Liver (tissue), 9 donors: ENCODE results near the gene RGS1. TPM values are rescaled to one million over a fixed set of nuclear protein-coding genes. Genes with fewer than 3 reads are reported as not detected.

Experiments used
- DNase-seq: peaks from one replicate; pipeline ENCODE4 v3.0.0-alpha.2; 2017; ENCODE audit warnings: low spot score
- H3K27ac ChIP-seq, 2 donors: one replicate each; pipeline ENCODE4 v1.7.0; 2013; ENCODE audit warnings: inconsistent platforms in 2 of 2, low read length in 2 of 2, control low read depth in 1 of 2, low read depth in 1 of 2, mild to moderate bottlenecking in 1 of 2
- H3K27me3 ChIP-seq, 4 donors: one replicate each; pipeline versions ENCODE4 v1.6.1 to v1.7.0; 2013; ENCODE audit warnings: low read length in 3 of 4, inconsistent platforms in 1 of 4, mild to moderate bottlenecking in 1 of 4, moderate library complexity in 1 of 4; ENCODE audit not compliant: control insufficient read depth in 4 of 4, insufficient read depth in 4 of 4
- H3K36me3 ChIP-seq, 4 donors: one replicate each; pipeline versions ENCODE4 v1.6.1 to v1.7.0; 2013; ENCODE audit warnings: low read length in 3 of 4, mild to moderate bottlenecking in 3 of 4, low read depth in 1 of 4, moderate library complexity in 1 of 4; ENCODE audit not compliant: control insufficient read depth in 4 of 4, insufficient read depth in 3 of 4
- H3K4me1 ChIP-seq, 4 donors: one replicate each; pipeline versions ENCODE4 v1.6.1 to v1.7.0; 2013; ENCODE audit warnings: low read length in 3 of 4, mild to moderate bottlenecking in 3 of 4, moderate library complexity in 1 of 4; ENCODE audit not compliant: control insufficient read depth in 4 of 4, insufficient read depth in 4 of 4
- H3K4me3 ChIP-seq, 3 donors: one replicate each; pipeline versions ENCODE4 v1.6.1 to v1.7.0; 2013; ENCODE audit warnings: low read length in 3 of 3, control low read depth in 1 of 3, low read depth in 1 of 3, mild to moderate bottlenecking in 1 of 3
- H3K9ac ChIP-seq, 2 donors: one replicate each; pipeline ENCODE4 v1.7.0; 2013; ENCODE audit warnings: low read length in 2 of 2, mild to moderate bottlenecking in 2 of 2, moderate library complexity in 2 of 2, control low read depth in 1 of 2, low read depth in 1 of 2
- H3K9me3 ChIP-seq, 4 donors: one replicate each; pipeline versions ENCODE4 v1.6.1 to v1.7.0; 2013; ENCODE audit warnings: low read length in 3 of 4; ENCODE audit not compliant: control insufficient read depth in 4 of 4
- EGR1 ChIP-seq, 2 donors: IDR thresholded peaks; 2 replicates each; pipeline ENCODE4 v1.6.1; 2016 to 2018; ENCODE audit warnings: antibody characterized with exemption in 2 of 2, low read depth in 2 of 2
- FOXA1 ChIP-seq: IDR thresholded peaks from 2 replicates; pipeline ENCODE4 v1.6.1; 2016; ENCODE audit warnings: antibody characterized with exemption
- FOXA2 ChIP-seq: IDR thresholded peaks from 2 replicates; pipeline ENCODE4 v1.6.1; 2016; ENCODE audit warnings: antibody characterized with exemption
- GABPA ChIP-seq, 2 donors: IDR thresholded peaks in 1 of 2; conservative IDR thresholded peaks in 1 of 2; 2 replicates each; pipeline ENCODE4 v1.6.1; 2016; ENCODE audit warnings: antibody characterized with exemption in 2 of 2, mild to moderate bottlenecking in 1 of 2, moderate library complexity in 1 of 2
- HNF4A ChIP-seq, 2 donors: conservative IDR thresholded peaks; 2 replicates each; pipeline ENCODE4 v1.6.1; 2016; ENCODE audit warnings: antibody characterized with exemption in 2 of 2, mild to moderate bottlenecking in 2 of 2
- HNF4G ChIP-seq: IDR thresholded peaks from 2 replicates; pipeline ENCODE4 v1.6.1; 2016; ENCODE audit warnings: antibody characterized with exemption
- JUND ChIP-seq, 2 donors: IDR thresholded peaks; 2 replicates each; pipeline ENCODE4 v1.6.1; 2016; ENCODE audit warnings: antibody characterized with exemption in 2 of 2
- NR2F2 ChIP-seq: IDR thresholded peaks from 2 replicates; pipeline ENCODE4 v1.6.1; 2016; ENCODE audit warnings: antibody characterized with exemption
- RAD21 ChIP-seq, 2 donors: IDR thresholded peaks; 2 replicates each; pipeline ENCODE4 v1.6.1; 2016; ENCODE audit warnings: antibody characterized with exemption in 2 of 2, mild to moderate bottlenecking in 2 of 2
- RXRA ChIP-seq, 2 donors: IDR thresholded peaks; 2 replicates each; pipeline ENCODE4 v1.6.1; 2017 to 2018; ENCODE audit warnings: antibody characterized with exemption in 2 of 2, mild to moderate bottlenecking in 1 of 2
- SP1 ChIP-seq: IDR thresholded peaks from 2 replicates; pipeline ENCODE4 v1.6.1; 2018; ENCODE audit warnings: antibody characterized with exemption, mild to moderate bottlenecking
- TAF1 ChIP-seq: conservative IDR thresholded peaks from 2 replicates; pipeline ENCODE4 v1.6.1; 2016; ENCODE audit warnings: antibody characterized with exemption, mild to moderate bottlenecking
- YY1 ChIP-seq: IDR thresholded peaks from 2 replicates; pipeline ENCODE4 v1.6.1; 2016; ENCODE audit warnings: antibody characterized with exemption, mild to moderate bottlenecking
- WGBS: extraction: QIAGEN DNeasy Blood & Tissue Kit; methylation state at CpG from one replicate; pipeline ENCODE4 v1.1.7; 2013; 5-methylcytosine and 5-hydroxymethylcytosine counted together
- polyA plus RNA-seq, 2 donors: library from polyadenylated mRNA; stranded (reverse) in 1 of 2; unstranded in 1 of 2; fragments of 200-250 nt in 1 of 2; fragments of >200 nt in 1 of 2; fragmentation: Nextera tagmentation in 1 of 2; extraction: Ambion mirVana in 1 of 2; gene quantifications; one replicate each; pipeline versions ENCODE4 v1.2.1 to v1.2.3, GENCODE V29; 2013 to 2015
- total RNA-seq, 2 donors: library from RNA; depleted of rRNA; stranded (reverse); fragments of >200 nt; gene quantifications; one replicate each; pipeline ENCODE4 v1.2.3, GENCODE V29; 2014
- TF ChIP-seq, protein P1 (sequence below): fragments of 150-350 bp; IDR thresholded peaks from 2 replicates; pipeline ENCODE4 v1.5.1; 2017; ENCODE audit warnings: improper control_type of control experiment, low read depth, low read length; ENCODE audit not compliant: missing input control
- TF ChIP-seq, protein P2 (sequence below): IDR thresholded peaks from 2 replicates; pipeline ENCODE4 v1.6.1; 2016; ENCODE audit warnings: antibody characterized with exemption
- TF ChIP-seq, protein P3 (sequence below): IDR thresholded peaks from 2 replicates; pipeline ENCODE4 v1.6.1; 2016; ENCODE audit warnings: antibody characterized with exemption
- TF ChIP-seq, protein P4 (sequence below): IDR thresholded peaks from 2 replicates; pipeline ENCODE4 v1.6.1; 2016; ENCODE audit warnings: antibody characterized with exemption, mild to moderate bottlenecking
- TF ChIP-seq, protein P5 (sequence below): IDR thresholded peaks from 2 replicates; pipeline ENCODE4 v1.6.1; 2016; ENCODE audit warnings: antibody characterized with exemption
- donor health status: healthy.
- donor health status: healthy.
- donor health status: healthy.
- donor health status: healthy.
- donor health status: healthy.

The RGS1 gene
- total and polyA plus RNA-seq, 4 donors, result 1.8 to 7.7 (median 6.0) TPM

DNA sequence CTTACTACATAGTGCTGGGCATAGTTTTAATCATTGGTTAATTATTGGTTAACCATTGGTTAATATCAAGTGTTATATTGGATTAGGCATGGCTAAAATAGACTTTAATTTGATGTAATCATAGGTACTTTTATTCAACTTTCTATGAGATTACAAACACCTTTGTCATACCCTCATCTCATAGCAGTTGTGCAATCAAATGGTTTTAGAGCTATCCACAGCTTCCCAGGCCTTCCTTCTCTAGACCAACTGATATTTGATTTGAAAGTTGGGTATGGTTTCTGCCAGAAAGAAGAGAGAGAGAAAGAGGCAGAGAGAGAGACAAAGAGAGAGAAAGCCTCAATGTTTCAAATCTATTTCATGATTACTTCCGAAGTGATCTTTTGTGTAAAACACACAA is 9.6 kb upstream of the RGS1 start:
- DNase-seq, result no peak
- WGBS, result 92% methylated on average over 1 of the region's 1 CpG
- H3K27ac ChIP-seq, result no peak overlapping the region
- peaks cover 0 to 4% (median 0%) of the 10 kb centered on the region in 4 donors for H3K4me1 ChIP-seq
- no peaks in the 10 kb centered on the region for H3K9me3 ChIP-seq
- no peaks in the 10 kb centered on the region for H3K36me3 ChIP-seq
- H3K4me3 ChIP-seq, result no peak overlapping the region
- TF ChIP-seq, protein P1, sequence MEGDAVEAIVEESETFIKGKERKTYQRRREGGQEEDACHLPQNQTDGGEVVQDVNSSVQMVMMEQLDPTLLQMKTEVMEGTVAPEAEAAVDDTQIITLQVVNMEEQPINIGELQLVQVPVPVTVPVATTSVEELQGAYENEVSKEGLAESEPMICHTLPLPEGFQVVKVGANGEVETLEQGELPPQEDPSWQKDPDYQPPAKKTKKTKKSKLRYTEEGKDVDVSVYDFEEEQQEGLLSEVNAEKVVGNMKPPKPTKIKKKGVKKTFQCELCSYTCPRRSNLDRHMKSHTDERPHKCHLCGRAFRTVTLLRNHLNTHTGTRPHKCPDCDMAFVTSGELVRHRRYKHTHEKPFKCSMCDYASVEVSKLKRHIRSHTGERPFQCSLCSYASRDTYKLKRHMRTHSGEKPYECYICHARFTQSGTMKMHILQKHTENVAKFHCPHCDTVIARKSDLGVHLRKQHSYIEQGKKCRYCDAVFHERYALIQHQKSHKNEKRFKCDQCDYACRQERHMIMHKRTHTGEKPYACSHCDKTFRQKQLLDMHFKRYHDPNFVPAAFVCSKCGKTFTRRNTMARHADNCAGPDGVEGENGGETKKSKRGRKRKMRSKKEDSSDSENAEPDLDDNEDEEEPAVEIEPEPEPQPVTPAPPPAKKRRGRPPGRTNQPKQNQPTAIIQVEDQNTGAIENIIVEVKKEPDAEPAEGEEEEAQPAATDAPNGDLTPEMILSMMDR, result no peak
- TF ChIP-seq TAF1 (no peak), HNF4G (no peak), FOXA1 (no peak), EGR1 (IDR thresholded peaks at IDR 0.05; ENCODE audit: low read depth in 2 of 2) (no peak), GABPA (IDR thresholded peaks at IDR 0.05 in 1 of 2, conservative IDR thresholded peaks at IDR 0.05 in 1 of 2) (no peak), RXRA (IDR thresholded peaks at IDR 0.05) (no peak)
- no peak overlapping the region for H3K9ac ChIP-seq
- H3K27me3 ChIP-seq, result no peaks in the 10 kb centered on the region

DNA sequence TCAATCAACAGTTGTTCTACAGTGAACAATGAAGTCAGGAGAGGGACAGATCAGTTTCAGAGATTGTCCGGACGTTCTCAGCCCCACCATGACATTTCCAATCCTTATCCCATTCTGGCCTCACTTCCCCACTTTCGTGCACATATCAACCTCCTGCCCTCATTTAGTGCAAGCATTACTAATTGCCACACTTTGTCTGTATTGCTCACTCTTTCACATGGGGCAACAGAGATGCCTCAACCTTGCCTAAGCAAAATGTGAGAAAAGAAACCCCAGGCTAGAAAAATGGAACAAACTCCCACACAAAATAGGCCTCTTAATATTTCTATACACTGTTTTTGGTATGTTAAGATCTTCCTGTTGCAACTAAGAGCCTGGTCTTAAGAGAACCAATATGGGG is 8.9 kb upstream of the RGS1 start:
- no peak overlapping the region for H3K4me3 ChIP-seq
- no peak for TF ChIP-seq RAD21 (IDR thresholded peaks at IDR 0.05)
- TF ChIP-seq, protein P2, sequence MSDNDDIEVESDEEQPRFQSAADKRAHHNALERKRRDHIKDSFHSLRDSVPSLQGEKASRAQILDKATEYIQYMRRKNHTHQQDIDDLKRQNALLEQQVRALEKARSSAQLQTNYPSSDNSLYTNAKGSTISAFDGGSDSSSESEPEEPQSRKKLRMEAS, result no peak
- no peak overlapping the region for H3K9ac ChIP-seq
- peaks cover 0 to 4% (median 0%) of the 10 kb centered on the region in 4 donors for H3K4me1 ChIP-seq
- WGBS, result 90% methylated on average over 3 of the region's 3 CpGs
- no peak overlapping the region for H3K27ac ChIP-seq
- H3K36me3 ChIP-seq, result no peaks in the 10 kb centered on the region
- no peak for DNase-seq
- H3K27me3 ChIP-seq, result no peaks in the 10 kb centered on the region
- H3K9me3 ChIP-seq, result no peaks in the 10 kb centered on the region

DNA sequence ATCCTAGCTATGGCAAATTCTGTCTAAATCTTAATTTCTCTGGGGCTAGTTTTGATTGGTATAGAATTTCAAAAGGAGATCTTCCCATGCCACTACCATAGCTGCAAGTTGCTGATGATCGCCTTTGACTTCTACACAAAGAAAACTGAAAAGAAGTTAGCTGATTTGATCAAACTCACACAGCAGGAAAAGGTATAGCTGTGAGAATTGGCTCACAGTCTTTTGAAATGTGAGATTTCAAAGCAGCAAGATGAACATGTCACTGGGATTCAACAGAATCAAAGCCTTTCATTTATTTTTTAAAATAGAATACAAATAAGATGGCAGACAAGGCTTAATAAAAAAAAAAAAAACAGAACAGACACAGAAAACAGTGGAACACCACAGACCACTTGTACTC is 7.5 kb upstream of the RGS1 start:
- H3K4me1 ChIP-seq, result peaks cover 0 to 4% (median 0%) of the 10 kb centered on the region in 4 donors
- TF ChIP-seq NR2F2 (no peak), SP1 (no peak), RXRA (IDR thresholded peaks at IDR 0.05) (no peak), GABPA (IDR thresholded peaks at IDR 0.05 in 1 of 2, conservative IDR thresholded peaks at IDR 0.05 in 1 of 2) (no peak), FOXA1 (no peak), HNF4A (conservative IDR thresholded peaks at IDR 0.05) (no peak), JUND (IDR thresholded peaks at IDR 0.05) (no peak), YY1 (no peak), RAD21 (IDR thresholded peaks at IDR 0.05) (no peak), FOXA2 (no peak), EGR1 (IDR thresholded peaks at IDR 0.05; ENCODE audit: low read depth in 2 of 2) (no peak), HNF4G (no peak)
- TF ChIP-seq, protein P1, result no peak
- TF ChIP-seq, protein P3, sequence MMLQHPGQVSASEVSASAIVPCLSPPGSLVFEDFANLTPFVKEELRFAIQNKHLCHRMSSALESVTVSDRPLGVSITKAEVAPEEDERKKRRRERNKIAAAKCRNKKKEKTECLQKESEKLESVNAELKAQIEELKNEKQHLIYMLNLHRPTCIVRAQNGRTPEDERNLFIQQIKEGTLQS, result no peak
- TF ChIP-seq, protein P2, result no peak
- TF ChIP-seq, protein P4, sequence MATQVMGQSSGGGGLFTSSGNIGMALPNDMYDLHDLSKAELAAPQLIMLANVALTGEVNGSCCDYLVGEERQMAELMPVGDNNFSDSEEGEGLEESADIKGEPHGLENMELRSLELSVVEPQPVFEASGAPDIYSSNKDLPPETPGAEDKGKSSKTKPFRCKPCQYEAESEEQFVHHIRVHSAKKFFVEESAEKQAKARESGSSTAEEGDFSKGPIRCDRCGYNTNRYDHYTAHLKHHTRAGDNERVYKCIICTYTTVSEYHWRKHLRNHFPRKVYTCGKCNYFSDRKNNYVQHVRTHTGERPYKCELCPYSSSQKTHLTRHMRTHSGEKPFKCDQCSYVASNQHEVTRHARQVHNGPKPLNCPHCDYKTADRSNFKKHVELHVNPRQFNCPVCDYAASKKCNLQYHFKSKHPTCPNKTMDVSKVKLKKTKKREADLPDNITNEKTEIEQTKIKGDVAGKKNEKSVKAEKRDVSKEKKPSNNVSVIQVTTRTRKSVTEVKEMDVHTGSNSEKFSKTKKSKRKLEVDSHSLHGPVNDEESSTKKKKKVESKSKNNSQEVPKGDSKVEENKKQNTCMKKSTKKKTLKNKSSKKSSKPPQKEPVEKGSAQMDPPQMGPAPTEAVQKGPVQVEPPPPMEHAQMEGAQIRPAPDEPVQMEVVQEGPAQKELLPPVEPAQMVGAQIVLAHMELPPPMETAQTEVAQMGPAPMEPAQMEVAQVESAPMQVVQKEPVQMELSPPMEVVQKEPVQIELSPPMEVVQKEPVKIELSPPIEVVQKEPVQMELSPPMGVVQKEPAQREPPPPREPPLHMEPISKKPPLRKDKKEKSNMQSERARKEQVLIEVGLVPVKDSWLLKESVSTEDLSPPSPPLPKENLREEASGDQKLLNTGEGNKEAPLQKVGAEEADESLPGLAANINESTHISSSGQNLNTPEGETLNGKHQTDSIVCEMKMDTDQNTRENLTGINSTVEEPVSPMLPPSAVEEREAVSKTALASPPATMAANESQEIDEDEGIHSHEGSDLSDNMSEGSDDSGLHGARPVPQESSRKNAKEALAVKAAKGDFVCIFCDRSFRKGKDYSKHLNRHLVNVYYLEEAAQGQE, result no peak
- TF ChIP-seq, protein P5, sequence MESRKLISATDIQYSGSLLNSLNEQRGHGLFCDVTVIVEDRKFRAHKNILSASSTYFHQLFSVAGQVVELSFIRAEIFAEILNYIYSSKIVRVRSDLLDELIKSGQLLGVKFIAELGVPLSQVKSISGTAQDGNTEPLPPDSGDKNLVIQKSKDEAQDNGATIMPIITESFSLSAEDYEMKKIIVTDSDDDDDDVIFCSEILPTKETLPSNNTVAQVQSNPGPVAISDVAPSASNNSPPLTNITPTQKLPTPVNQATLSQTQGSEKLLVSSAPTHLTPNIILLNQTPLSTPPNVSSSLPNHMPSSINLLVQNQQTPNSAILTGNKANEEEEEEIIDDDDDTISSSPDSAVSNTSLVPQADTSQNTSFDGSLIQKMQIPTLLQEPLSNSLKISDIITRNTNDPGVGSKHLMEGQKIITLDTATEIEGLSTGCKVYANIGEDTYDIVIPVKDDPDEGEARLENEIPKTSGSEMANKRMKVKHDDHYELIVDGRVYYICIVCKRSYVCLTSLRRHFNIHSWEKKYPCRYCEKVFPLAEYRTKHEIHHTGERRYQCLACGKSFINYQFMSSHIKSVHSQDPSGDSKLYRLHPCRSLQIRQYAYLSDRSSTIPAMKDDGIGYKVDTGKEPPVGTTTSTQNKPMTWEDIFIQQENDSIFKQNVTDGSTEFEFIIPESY, result no peak

More for the DNA sequence above, 7.5 kb upstream of the RGS1 start:
- no peak for DNase-seq
- no peak overlapping the region for H3K9ac ChIP-seq
- no peak overlapping the region for H3K27ac ChIP-seq
- H3K27me3 ChIP-seq, result no peaks in the 10 kb centered on the region
- no peaks in the 10 kb centered on the region for H3K36me3 ChIP-seq
- H3K4me3 ChIP-seq, result no peak overlapping the region
- no peaks in the 10 kb centered on the region for H3K9me3 ChIP-seq
- WGBS, result 88% methylated on average over 1 of the region's 1 CpG
